SIG-M5 (cell line): ENCODE results near the gene RAD17.
"Not testable (repeated sequence)": the region's sequence is repeated elsewhere in the genome, so short reads cannot be mapped to it uniquely, and the experiment has no call there.

Source experiments
- DNase-seq: peaks from one replicate; lab custom pipeline; 2025; lab: John Stamatoyannopoulos, UW

The RAD17 gene

DNA sequence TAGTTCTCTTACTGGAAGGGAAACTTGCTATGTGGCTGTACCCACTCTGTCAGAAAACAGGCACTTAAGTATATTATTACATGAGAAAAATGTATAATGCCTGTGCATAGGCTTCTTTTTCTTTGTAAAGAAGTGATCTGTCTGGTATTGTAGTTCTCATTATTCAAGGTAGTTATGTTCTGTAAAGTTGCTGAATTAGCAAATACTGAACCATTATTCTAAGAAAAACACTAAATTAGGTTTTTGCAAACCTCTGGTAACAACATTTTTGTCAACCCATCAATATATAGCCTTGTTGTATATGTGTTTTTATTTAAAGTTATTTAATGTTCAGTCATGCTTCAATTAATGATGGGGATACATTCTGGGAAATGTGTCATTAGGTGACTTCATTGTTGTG is 8.8 kb downstream of the RAD17 start:
- DNase-seq = no peak

DNA sequence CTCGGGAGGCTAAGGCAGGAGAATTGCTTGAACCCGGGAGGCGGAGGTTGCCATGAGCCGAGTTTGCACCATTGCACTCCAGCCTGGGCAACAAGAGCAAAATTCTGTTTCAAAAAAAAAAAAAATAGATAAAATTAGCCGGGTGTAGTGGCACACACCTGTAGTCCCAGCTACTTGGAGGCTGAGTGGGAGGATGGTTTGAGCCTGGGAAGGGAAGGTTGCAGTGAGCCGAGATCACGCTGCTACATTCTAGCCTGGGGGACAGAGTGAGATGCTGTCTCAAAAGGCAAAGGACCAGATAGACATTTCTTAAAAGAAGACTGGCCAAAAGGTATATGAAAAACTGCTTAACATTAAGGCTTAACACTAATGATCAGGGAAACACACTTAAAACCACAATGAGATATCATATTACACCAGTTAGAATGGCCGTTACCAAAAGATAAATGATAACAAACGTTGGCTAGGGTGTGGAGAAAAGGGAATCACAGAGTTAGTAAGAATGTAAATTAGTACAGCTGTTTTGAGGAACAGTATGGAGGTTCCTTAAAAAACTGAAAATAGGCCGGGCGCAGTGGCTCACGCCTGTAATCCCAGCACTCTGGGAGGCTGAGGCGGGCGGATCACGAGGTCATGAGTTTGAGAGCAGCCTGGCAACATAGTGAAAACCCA is 35.2 kb downstream of the RAD17 start:
- DNase-seq = no peak

DNA sequence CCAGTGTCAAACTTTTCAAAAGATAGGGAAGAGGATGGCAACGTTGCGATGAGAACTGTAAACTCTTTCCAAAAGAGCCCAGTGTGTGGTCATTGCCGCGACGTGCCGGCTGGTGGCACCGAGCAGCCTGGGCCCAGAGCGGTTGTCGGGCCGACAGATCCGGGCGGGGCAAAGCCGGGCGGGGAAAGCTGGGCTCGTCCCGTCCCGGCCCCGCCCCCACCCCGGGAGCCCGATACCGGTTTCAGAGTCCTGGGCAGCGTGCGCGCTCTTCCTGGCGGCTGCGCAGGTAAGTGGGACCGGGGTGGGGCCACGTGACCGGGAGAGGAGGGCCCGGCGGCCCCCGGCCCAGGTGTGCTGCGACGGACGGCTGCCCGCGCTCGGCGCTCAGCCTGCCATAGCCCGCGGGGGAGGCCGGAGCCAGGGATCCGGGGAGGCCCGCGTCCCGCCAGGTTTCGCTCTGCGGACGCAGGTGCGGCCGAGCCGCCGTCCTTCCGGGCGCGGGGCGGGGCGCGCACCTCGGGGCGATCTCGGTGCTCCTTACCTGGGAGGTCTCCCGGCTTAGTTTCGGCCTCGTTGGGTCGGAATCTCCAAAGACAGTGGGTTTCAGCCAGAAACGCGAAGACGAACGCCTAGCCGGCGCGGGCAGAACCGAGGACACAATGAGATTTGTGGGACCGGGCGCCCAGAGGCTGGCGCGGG is 45.4 kb downstream of the RAD17 start, which contains the start of gene MARVELD2:
MARVELD2 (plus strand) TSS at position 232 of the 699 bp plus-strand sequence. CDS start 4,270 bp downstream, outside the sequence.
- DNase-seq = no peak

DNA sequence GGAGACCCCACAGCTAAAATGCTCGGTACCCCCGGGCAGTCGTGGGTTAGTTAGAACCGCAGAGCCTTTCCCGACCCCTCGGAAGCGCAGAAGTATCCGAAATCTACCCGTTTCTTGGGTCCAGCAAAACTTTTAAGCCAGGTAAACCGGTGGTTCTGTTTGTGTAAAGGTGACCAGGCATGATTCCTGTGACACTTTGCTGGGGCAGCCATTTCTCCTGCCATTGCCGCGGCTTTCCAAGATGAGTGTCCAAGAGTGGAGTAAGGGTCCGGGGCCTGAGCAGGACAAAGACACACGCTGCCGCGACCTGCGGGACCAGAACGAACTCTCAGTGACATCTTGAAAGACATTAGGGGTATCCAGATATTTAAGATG is 46.0 kb downstream of the RAD17 start:
- DNase-seq = no peak

DNA sequence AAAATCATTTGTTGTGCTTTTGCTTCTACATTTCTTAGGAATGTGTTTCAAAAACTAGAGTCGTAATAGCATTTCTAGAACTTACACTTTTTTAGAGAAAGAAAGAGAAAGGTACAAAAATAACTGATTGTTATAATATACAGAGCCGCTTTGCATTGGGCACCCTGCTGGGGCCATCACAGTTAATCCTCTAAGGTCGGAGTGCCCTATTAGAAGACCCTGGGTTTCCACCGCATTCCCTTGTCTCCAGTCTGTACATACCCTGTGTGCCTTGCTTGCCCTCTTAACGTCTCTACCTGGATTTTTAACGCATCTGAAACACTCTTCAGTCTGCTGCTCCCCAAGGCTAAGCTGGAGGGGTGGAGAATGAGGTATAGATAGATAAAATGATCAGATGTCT is 46.6 kb downstream of the RAD17 start:
- DNase-seq = no peak

DNA sequence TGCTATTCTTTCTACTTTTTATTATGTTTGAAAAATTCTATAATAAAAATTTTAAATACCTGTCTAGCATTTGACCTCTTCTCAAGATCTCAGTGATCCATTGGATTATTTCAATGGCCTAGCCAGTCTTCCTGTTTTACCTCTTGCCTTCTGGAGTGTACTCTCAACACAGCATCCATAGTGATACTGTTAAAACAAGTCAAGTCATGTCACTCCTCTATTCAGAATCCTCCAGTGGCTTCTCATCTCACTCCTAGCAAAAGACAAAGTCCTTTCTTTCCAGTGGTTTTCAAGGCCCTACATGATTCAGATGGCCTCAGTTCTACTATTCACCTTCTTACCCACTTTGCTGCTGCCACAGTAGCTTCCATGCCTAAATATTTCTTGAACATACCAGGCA is 47.1 kb downstream of the RAD17 start:
- DNase-seq = no peak

DNA sequence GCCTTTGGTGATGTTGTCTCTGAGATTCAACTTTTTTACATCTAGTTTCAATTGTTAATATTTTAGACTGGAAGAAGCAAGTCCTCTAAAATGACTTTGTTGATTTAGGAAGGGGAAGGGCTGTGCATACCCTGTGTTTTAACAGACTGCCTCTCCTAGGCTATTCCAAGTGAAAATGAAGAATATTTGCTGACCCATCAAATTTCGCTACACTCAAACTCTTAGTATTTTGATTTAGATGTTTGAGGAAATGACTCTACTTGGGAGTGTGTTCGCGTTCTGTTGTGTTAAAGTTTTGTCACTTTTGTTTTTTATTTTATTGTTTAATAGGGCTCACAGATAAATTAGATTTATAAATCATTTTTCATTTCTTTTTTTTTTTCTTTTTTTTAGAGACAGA is 48.9 kb downstream of the RAD17 start:
- DNase-seq = no peak

DNA sequence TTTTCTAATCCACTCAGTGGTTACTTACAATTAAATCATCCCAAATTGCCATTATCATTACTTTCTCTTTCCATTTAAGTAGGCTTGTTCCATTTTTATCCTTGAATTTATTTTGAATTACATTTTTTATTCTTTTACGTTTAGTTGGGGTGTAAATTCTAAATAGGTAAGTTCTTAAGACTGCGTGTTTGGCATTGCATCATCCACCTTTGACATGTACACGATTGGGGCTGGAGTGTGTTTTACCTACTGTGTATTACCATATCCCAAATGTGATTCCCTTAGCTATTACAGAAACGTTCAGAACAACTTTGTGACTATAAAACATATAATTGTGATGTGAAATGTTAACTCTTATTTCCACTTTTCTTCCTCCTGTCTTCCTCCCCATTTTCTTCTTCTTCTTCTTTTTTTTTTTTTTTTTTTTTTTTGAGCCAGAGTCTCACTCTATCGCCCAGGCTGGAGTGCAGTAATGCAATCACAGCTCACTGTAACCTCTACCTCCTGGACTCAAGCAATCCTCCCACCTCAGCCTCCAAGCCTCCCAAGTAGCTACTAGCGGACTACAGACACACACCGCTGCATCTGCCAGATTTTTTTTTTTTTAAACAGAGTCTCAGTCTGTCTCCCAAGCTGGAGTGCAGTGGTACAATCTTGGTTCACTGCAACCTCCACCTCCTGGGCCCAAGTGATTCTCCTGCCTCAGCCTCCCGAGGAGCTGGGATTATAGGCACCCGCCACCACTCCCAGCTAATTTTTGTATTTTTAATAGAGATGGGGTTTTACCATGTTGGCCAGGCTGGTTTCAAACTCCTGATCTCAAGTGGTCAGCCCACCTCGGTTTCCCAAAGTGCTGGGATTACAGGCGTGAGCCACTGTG is 62.0 kb downstream of the RAD17 start:
- no peak for DNase-seq

DNA sequence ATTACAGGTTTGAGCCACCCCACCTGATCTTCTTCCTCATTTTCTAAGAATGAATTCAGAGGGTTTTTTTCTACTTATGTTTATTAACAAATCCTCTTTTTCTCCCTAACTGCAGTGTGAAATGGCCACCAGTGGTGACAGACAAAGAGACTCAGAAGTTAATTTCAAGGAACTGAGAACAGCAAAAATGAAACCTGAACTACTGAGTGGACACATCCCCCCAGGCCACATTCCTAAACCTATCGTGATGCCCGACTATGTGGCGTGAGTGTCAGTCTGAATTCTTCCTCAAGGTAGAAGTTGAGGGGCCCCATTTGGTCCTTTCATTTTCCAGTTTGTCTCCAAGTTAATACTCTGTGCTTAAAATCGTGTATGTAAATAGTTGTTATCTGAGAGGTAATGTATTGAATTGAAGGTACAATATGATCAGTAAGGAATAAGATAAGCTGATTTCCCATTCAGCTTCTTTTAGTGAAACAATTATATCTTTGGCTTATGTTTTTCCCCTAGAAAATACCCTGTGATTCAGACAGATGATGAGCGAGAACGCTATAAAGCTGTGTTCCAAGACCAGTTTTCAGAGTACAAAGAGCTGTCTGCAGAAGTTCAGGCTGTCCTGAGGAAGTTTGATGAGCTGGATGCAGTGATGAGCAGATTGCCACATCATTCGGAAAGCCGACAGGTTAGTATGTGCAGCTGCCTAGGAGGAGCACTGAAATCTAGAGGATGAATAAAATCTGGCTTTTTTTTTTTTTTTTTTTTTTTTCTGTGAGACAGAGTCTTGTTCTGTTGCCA is 63.0 kb downstream of the RAD17 start:
- no peak for DNase-seq

DNA sequence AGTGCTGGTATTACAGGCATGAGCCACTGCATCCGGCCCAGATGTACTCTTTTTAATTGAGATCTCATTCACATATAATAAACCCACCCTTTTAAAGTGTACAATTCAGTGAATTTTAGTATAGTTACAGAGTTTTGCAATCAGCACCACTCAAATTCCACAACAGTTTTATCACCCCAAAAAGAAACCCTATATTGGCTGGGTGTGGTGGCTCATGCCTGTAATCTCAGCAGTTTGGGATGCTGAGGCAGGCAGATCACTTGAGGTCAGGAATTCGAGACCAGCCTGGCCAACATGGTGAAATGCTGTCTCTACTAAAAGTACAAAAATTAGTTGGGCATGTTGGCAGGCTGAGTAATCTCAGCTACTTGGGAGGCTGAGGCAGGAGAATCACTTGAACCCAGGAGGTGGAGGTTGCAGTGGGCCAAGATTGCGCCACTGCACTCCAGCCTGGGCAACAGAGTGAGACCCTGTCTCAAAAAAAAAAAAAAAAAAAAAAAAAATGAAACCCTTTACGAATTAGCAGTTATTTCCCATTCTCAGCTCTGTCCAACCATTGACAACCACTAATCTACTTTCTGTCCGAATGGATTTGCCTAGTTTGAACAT is 65.8 kb downstream of the RAD17 start:
- DNase-seq = not testable (repeated sequence)

DNA sequence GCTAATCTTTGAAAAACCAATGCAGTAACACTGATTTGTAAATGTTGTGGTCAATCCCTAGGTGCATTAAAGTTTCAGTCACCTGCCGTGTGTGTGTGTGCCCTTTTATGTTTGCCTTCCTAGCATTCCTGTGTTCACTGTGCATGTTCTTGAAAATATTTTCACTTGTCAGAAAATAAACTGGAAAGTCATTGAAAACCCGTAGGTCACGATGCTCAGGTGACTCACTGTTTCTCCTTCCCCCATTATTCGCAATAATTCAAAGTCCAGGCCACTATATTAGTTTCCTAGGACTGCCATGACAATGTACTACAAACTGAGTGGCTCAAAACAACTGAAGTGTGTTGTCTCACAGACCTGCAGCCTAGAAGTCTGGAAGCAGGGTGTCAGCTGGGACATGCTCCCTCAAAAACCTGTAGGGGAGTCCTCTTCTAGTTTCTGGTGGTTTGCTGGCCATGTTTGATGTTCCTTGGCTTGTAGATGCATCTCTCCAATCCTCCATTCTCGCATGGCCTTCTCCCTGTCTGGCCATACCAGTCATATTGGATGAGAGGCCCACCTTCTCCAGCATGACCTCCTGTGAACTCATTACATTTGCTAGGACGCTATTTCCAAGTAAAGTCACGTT is 74.6 kb downstream of the RAD17 start:
- no peak for DNase-seq

DNA sequence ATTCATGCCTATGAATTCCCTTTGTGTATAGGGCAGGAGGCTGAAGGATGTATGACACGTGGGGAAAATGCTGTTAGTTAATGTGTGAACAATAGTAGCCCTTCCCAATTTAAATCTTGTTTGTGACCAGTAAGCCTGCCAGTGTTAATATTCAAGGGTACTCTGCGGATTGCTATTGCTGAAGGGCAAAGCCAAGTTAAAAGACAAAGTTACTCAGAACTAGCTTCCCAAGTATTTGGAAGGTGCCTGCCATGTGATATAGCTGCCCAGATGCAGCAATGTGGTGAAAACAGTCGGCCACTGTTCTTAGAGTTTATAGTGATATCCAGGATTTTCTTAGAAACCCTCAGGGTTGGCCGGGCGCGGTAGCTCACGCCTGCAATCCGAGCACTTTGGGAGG is 79.9 kb downstream of the RAD17 start:
- no peak for DNase-seq

DNA sequence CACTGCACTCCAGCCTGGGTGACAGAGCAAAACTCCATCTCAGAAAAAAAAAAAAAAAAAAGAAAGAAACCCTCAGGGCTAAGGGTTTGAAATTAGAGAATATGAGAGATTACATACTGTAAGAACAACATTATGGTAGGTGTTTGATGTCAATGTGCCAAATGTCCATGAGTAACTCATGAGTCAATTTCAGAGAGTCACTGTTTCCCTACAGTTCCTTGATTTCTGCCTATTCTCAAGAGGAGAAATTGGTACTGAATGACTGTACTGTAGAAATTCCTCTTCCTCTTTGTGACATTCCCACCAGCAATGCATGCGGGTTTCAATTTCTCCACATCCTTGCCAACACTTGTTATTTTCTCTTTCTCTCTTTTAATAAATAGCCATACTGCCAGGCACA is 80.5 kb downstream of the RAD17 start:
- no peak for DNase-seq

DNA sequence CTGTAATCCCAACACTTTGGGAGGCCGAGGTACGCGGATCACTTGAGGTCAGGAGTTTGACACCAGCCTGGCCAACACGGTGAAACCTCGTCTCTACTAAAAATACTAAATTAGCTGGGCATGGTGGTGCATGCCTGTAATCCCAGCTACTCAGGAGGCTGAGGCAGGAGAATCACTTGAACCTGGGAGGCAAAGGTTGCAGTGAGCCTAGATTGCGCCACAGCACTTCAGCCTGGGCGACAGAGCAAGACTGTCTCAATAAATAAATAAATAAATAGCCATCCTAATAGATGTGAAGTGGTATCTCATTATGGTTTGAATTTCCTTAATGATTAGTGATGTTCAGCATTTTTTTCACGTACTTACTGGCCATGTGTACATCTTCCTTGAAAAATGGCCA is 80.9 kb downstream of the RAD17 start:
- not testable (repeated sequence) for DNase-seq

DNA sequence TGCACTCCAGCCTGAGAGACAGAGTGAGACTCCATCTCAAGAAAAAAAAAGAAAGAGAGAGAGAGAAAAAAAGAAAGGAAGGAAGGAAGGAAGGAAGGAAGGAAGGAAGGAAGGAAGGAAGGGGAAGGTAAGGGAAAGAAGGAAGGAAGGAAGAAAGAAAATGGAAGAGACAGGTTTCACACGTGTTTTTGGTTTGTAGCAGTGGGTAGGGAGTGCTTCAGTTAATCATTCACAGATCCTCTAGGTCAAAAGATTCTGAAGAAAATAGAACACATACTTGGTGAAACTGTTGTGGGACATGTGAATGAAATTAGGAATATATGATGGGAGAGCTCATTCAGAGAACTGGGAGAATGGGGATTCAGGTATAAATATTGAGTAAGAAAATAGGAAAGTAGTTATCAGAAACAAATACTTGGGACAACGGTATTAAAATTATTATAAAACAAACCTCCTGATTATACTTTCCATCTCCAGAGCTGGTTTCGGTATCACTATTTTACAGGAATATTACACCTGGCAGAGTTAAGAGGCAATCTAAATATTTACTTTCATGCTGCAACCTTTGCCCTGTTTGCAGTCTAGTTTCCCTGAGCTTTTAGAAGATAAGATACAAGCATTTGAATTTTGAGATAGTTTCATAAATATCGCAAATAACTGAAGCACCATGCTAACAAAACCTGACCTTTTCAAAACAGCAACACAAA is 82.5 kb downstream of the RAD17 start:
- no peak for DNase-seq

DNA sequence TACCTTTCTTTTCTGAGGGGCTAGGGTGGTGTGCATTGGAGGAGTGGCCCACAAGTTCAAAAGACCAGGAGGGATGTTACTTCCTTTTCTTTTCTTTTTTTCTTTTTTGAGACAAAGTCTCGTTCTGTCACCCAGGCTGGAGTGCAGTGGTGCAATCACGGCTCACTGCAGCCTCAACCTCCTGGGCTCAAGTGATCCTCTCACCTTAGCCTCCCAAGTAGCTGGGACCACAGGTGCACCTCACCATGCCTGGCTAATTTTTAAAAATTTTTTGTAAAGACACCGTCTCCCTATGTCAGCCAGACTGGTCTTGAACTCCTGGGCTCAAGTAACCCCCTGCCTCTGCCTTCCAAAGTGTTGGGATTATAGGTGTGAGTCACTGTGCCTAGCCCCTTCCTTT is 83.9 kb downstream of the RAD17 start:
- DNase-seq = not testable (repeated sequence)

DNA sequence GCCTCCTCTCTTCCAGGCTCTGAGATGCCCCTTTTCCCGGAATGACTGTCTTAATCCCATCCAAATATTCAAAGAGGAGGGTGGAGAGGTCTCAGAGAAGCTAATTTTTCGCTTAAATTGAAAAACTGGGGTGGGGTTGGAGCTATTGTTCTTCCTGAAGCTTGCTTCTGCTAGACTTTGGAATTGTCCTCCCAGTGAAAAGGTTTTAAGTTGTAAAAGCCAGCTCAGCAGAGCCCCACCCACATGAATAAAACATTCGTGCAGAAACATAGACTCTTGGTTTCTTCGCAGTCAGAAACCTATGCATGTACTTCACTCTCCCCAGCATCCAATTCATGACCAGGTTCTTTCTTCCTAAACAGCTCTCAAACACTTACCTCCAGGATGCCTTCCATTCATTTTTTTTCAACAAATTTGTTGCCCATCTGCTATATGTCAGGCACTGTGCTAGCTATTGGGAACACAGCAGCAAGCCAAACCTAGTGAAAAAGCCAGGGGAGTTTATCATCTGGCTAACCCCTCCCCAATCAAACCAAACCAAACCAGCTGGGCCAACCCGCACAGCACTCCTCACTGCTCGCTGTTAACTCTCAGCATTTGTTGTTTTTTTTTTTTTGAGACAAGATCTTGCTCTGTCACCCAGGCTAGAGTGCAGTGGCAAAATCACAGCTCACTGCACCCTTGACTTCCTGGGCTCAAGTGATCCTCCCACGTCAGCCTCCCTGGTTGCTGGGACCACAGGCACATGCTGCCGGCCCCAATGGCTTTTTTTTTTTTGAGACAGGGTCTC is 85.0 kb downstream of the RAD17 start:
- DNase-seq = no peak

DNA sequence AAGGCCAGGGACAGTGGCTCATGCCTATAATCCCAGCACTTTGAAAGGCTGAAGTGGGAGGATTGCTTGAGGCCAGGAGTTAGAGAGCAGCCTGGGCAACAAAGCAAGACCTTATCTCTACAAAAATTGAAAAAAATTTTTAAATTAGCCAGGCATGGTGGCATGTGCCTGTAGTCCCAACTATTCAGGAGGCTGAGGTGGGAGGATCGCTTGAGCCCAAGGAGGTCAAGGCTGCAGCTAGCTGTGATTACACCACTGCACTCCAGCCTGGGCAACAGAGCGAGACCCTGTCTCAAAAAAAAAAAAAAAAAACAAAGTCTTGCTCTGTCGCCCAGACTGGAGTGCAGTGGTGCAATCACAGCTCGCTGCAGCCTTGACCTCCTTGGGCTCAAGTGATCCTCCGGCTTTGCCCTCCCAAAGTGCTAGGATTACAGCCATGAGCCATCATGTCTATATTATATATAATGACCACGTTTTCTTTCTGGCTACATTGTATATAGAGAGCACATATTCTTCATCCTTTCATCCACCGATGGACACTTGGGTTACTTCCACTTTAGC is 85.9 kb downstream of the RAD17 start:
- DNase-seq = not testable (repeated sequence)

DNA sequence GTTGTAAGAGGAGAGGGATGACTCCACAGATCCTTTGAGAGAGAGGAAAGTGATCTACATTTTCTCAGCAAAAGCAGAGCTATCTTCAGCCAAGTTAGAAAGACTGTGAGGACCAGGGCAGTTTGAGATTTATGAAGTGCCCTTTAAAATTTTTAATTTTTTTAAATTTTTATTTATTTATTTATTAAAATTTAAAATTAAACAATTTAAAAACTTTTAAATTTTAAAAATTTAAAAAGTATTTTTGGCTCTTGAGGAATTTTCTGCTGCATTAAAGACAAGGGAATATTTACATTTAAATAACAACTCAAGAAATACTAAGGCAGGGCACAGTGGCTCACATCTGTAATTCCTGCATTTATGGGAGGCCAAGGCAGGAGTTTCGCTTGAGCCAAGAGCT is 92.6 kb downstream of the RAD17 start:
- DNase-seq = no peak
